CD4-positive, alpha-beta memory T cell (primary cell): ENCODE measurements around the gene FHIT. TPM values are rescaled to one million over a fixed set of nuclear protein-coding genes. Genes with fewer than 3 reads are reported as not detected.

Source experiments
- CTCF ChIA-PET: fragments of 350-600 bp; sonication (Branson Sonifier 250); formaldehyde crosslinking; loops from one replicate; lab custom pipeline; 2021; ENCODE audit warnings: inconsistent platforms; ENCODE audit not compliant: partially characterized antibody; lab: Charles Lee
- POLR2A ChIA-PET: fragments of 350-600 bp; sonication (Branson Sonifier 250); formaldehyde crosslinking; loops from one replicate; lab custom pipeline; 2021; ENCODE audit not compliant: partially characterized antibody; lab: Charles Lee
- DNase-seq, 5 donors: peaks; one replicate each; pipeline versions ENCODE4 v3.0.0 to v3.0.0-alpha.2; 2020 to 2022; ENCODE audit warnings: mixed read lengths in 1 of 5
- H3K27ac ChIP-seq: one replicate; pipeline ENCODE4 v1.7.0; 2013; ENCODE audit warnings: low read depth, low read length
- H3K27me3 ChIP-seq: 2 replicates; pipeline ENCODE4 v1.7.0; 2013; ENCODE audit warnings: mild to moderate bottlenecking, low read length, moderate library complexity; ENCODE audit not compliant: insufficient read depth
- H3K36me3 ChIP-seq: 2 replicates; pipeline ENCODE4 v1.7.0; 2013; ENCODE audit warnings: mild to moderate bottlenecking, low read length, moderate library complexity; ENCODE audit not compliant: insufficient read depth
- H3K4me1 ChIP-seq: 2 replicates; pipeline ENCODE4 v1.7.0; 2013; ENCODE audit warnings: mild to moderate bottlenecking, low read length, moderate library complexity; ENCODE audit not compliant: insufficient read depth
- H3K4me3 ChIP-seq, 2 donors: one replicate each; pipeline ENCODE4 v1.7.0; 2013; ENCODE audit warnings: low read length in 2 of 2, mild to moderate bottlenecking in 1 of 2
- H3K9me3 ChIP-seq, 2 donors: one replicate each; pipeline ENCODE4 v1.7.0; 2013; ENCODE audit warnings: low read length in 2 of 2, control low read depth in 1 of 2; ENCODE audit not compliant: control insufficient read depth in 1 of 2
- H3K27ac Mint-ChIP-seq, 7 donors: one replicate each; pipeline ENCODE4 v1.8.0; 2020 to 2021; ENCODE audit warnings: mixed read lengths in 7 of 7, mild to moderate bottlenecking in 6 of 7, inconsistent platforms in 3 of 7, moderate library complexity in 3 of 7
- H3K27me3 Mint-ChIP-seq, 2 donors: one replicate each; pipeline ENCODE4 v1.8.0; 2020 to 2021; ENCODE audit warnings: mixed read lengths in 2 of 2
- H3K36me3 Mint-ChIP-seq, 2 donors: one replicate each; pipeline ENCODE4 v1.8.0; 2020 to 2021; ENCODE audit warnings: mixed read lengths in 2 of 2, inconsistent platforms in 1 of 2, mild to moderate bottlenecking in 1 of 2
- H3K4me1 Mint-ChIP-seq, 4 donors: one replicate each; pipeline ENCODE4 v1.8.0; 2020 to 2021; ENCODE audit warnings: mixed read lengths in 4 of 4, mild to moderate bottlenecking in 1 of 4
- H3K4me3 Mint-ChIP-seq, 8 donors: one replicate each; pipeline ENCODE4 v1.8.0; 2020 to 2021; ENCODE audit warnings: mixed read lengths in 8 of 8, mild to moderate bottlenecking in 7 of 8, moderate library complexity in 6 of 8, inconsistent platforms in 3 of 8
- H3K9me3 Mint-ChIP-seq, 8 donors: one replicate each; pipeline ENCODE4 v1.8.0; 2020 to 2021; ENCODE audit warnings: mixed read lengths in 8 of 8, mild to moderate bottlenecking in 5 of 8, inconsistent platforms in 3 of 8, moderate library complexity in 1 of 8
- intact Hi-C: fragments of 100-400 bp; cut with micrococcal nuclease; formaldehyde crosslinking; loops from one replicate; pipeline ENCODE4 v1.15.1; 2023
- polyA plus RNA-seq, 2 donors: library from polyadenylated mRNA; unstranded; fragments of 300-500 nt; fragmentation: Illumina TruSeq; gene quantifications; one replicate each; pipeline ENCODE4 v1.2.3, GENCODE V29; 2021
- total RNA-seq, 2 experiments: library from RNA; stranded (reverse); gene quantifications; one replicate each; pipeline ENCODE4 v1.2.3, GENCODE V29; 2021

The FHIT gene
- total and polyA plus RNA-seq, 4 experiments from 2014 or later = 8.5 to 58.7 (median 33.2) TPM

DNA sequence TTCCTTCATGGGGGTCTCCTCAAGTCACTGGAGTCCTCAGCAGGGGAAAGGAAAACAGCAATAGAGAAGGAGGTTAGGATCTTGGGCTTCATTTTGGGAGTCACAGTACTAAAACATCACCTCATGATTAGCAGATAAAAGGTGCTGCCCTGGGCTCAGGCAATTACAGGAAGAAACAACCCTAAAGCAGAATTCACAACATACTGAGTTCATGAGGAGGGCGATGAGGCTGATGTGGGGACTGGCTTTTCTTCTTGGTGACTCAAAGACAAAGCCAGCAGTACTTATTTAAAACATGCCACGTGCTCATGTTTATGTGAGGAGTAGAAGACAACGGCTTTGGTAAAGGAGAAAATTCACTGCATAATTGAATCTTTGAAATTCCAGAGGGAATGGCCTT, 1379.1 kb downstream of the FHIT start:
- no peak overlapping the region for H3K27ac ChIP-seq
- no peak for DNase-seq
- CTCF ChIA-PET = no interaction called here
- H3K9me3 ChIP-seq = no peaks in the 10 kb centered on the region
- peaks cover 15% of the 10 kb centered on the region for H3K4me1 ChIP-seq
- Mint-ChIP-seq H3K27me3 (no peaks in the 10 kb centered on the region), H3K9me3 (peaks cover 0 to 3% (median 0%) of the 10 kb centered on the region in 8 donors), H3K36me3 (peaks cover 0 to 21% of the 10 kb centered on the region in 2 donors), H3K27ac (peak overlapping the region in 2 of 7 donors; percentile 14 to 19), H3K4me1 (peaks cover 21 to 58% (median 47%) of the 10 kb centered on the region in 4 donors), H3K4me3 (peak overlapping the region in 1 of 8 donors; percentile 12)
- H3K36me3 ChIP-seq = no peaks in the 10 kb centered on the region
- POLR2A ChIA-PET = no interaction called here
- intact Hi-C loops = no loop called here
- H3K4me3 ChIP-seq = no peak overlapping the region
- H3K27me3 ChIP-seq = no peaks in the 10 kb centered on the region

- peaks cover 9 to 25% of the 10 kb centered on the region in 2 donors for H3K36me3 Mint-ChIP-seq
These were observed 1383.9 kb downstream of the FHIT start for GRCh38 chr3:59867185-59868002.

GRCh38 chr3:59866076-59866475, 1385.2 kb downstream of the FHIT start:
- ChIA-PET POLR2A (no interaction called here), CTCF (interaction anchor here (0.7 kb wide), 1 partner anchor 8 kb away, joined by 3 read pairs; no protein-coding TSS in a partner anchor)
- H3K9me3 Mint-ChIP-seq = peaks cover 0 to 8% (median 2%) of the 10 kb centered on the region in 8 donors
- intact Hi-C loops = no loop called here
- no peaks in the 10 kb centered on the region for H3K27me3 Mint-ChIP-seq
- H3K4me3 Mint-ChIP-seq = no peak overlapping the region
- Histone ChIP-seq H3K27me3 (no peaks in the 10 kb centered on the region), H3K4me3 (no peak overlapping the region), H3K9me3 (no peaks in the 10 kb centered on the region), H3K27ac (no peak overlapping the region), H3K4me1 (peaks cover 16% of the 10 kb centered on the region), H3K36me3 (no peaks in the 10 kb centered on the region)
- H3K27ac Mint-ChIP-seq = peak overlapping the region in 1 of 7 donors; percentile 32
- H3K36me3 Mint-ChIP-seq = peaks cover 9 to 29% of the 10 kb centered on the region in 2 donors
- no peak for DNase-seq
- peaks cover 8 to 32% (median 27%) of the 10 kb centered on the region in 4 donors for H3K4me1 Mint-ChIP-seq

More at GRCh38 chr3:59867185-59868002, 1383.9 kb downstream of the FHIT start:
- H3K4me1 Mint-ChIP-seq = peaks cover 12 to 41% (median 34%) of the 10 kb centered on the region in 4 donors
- H3K27me3 ChIP-seq = no peaks in the 10 kb centered on the region
- no peak overlapping the region for H3K27ac ChIP-seq
- intact Hi-C loops = no loop called here
- H3K27ac Mint-ChIP-seq = peak overlapping the region in 1 of 7 donors; percentile 2
- ChIA-PET POLR2A (no interaction called here), CTCF (interaction anchor here (1.4 to 1.9 kb wide), 2 partner anchors 8 to 9 kb away, joined by 3 to 6 read pairs; no protein-coding TSS in a partner anchor)
- peaks cover 0 to 7% (median under 1%) of the 10 kb centered on the region in 8 donors for H3K9me3 Mint-ChIP-seq
- H3K36me3 ChIP-seq = no peaks in the 10 kb centered on the region
- no peaks in the 10 kb centered on the region for H3K27me3 Mint-ChIP-seq
- no peaks in the 10 kb centered on the region for H3K9me3 ChIP-seq
- no peak overlapping the region for H3K4me3 Mint-ChIP-seq
- H3K4me1 ChIP-seq = peaks cover 16% of the 10 kb centered on the region
- no peak overlapping the region for H3K4me3 ChIP-seq
- DNase-seq = no peak

DNA sequence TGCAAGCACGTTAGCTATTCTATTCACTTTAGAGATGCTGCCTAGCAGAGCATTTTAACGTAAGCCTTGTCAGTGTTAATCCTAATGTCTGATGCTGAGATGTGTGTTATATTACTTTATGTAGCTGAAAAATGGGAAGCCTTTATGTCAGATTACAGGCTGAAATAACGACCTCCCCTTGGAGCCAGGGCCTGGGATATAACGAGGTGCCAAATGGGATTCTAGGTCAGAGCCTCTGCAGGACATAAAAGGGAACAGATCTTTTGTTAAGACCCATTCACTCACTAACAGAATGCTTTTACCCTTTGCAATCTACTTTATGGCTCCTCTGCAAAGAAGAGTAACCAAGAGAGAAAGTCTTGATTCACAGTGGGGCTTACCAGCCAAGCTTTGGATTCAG, 1385.9 kb downstream of the FHIT start:
- CTCF ChIA-PET = no interaction called here
- no peaks in the 10 kb centered on the region for H3K36me3 ChIP-seq
- H3K9me3 Mint-ChIP-seq = peaks cover 0 to 8% (median 2%) of the 10 kb centered on the region in 8 donors
- peaks cover 16% of the 10 kb centered on the region for H3K4me1 ChIP-seq
- no peak overlapping the region for H3K27ac ChIP-seq
- H3K4me1 Mint-ChIP-seq = peaks cover 8 to 36% (median 27%) of the 10 kb centered on the region in 4 donors
- POLR2A ChIA-PET = no interaction called here
- H3K36me3 Mint-ChIP-seq = peaks cover 9 to 29% of the 10 kb centered on the region in 2 donors
- no peaks in the 10 kb centered on the region for H3K9me3 ChIP-seq
- DNase-seq = no peak
- no peaks in the 10 kb centered on the region for H3K27me3 Mint-ChIP-seq
- no peak overlapping the region for H3K4me3 ChIP-seq
- H3K27me3 ChIP-seq = no peaks in the 10 kb centered on the region
- no peak overlapping the region for H3K4me3 Mint-ChIP-seq
- intact Hi-C loops = no loop called here
- H3K27ac Mint-ChIP-seq = peak overlapping the region in 1 of 7 donors; percentile 42

DNA sequence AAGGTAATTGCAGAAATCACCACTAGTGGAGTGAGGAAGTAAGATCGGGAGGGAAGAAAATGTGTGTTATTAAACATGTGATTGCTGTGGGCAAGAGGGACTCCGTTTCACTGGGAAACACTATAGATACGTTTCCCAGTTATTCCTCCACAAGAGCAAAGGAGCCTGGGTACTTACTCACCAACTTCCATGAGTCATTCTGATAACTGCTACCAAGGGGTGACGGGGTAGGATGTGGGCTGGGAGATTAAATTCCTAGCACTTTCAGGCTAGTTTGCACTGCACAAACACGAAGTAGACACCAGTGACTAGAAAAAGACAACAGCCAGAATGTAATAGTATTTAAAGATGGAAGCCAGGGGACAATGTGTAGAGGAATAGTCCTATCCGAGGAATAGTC, 1388.6 kb downstream of the FHIT start:
- Histone ChIP-seq H3K4me3 (no peak overlapping the region), H3K36me3 (no peaks in the 10 kb centered on the region), H3K4me1 (peaks cover 7% of the 10 kb centered on the region), H3K27me3 (no peaks in the 10 kb centered on the region), H3K9me3 (no peaks in the 10 kb centered on the region), H3K27ac (no peak overlapping the region)
- Mint-ChIP-seq H3K4me1 (peaks cover 5 to 21% (median 15%) of the 10 kb centered on the region in 4 donors), H3K4me3 (no peak overlapping the region), H3K27me3 (no peaks in the 10 kb centered on the region), H3K9me3 (peaks cover 0 to 8% (median 2%) of the 10 kb centered on the region in 8 donors), H3K27ac (peak overlapping the region in 1 of 7 donors; percentile 38), H3K36me3 (peaks cover 9 to 29% of the 10 kb centered on the region in 2 donors)
- CTCF ChIA-PET = interaction anchor here (1.5 kb wide), 1 partner anchor 549 kb away, joined by 3 read pairs; no protein-coding TSS in a partner anchor
- POLR2A ChIA-PET = no interaction called here
- no peak for DNase-seq
- intact Hi-C loops = no loop called here

DNA sequence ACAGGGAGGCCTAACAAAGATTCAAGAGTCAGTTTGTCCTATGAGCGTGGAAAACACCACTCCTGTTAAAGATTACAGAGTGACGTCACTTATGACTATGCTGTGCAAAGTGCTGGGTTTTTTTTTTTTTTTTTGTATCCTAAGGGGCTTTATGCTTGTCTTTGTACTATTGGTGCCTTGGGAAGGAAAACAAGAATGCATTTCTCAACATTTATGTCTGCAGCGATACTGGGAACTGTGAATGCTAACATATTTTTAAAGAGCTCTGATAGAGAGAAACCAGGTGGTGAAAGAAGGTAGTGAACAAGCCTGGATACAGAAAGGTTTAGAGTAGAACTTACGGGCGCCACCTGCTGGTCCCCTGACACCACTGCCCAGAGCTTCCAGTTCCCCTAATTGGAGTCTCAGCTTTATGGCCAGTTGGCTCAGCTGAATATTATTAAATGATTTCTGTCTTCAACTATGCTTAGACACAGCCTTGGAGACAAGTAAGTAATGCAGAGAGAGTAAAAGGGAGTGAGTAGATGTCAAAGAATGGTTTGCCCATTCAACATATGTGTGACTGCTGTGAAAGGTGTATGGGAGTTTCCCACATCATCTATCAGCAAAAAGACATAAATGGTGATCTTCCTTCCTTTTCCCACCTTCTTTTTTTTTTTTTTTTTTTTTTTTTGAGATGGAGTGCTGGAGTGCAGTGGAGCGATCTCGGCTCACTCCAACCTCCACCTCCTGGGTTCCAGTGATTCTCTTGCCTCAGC, 1393.5 kb downstream of the FHIT start:
- peaks cover 6 to 11% (median 7%) of the 10 kb centered on the region in 4 donors for H3K4me1 Mint-ChIP-seq
- DNase-seq = peak; percentile 63 to 72 (median 67)
- POLR2A ChIA-PET = interaction anchor here (0.7 kb wide), 1 partner anchor 1163 kb away, joined by 3 read pairs; no protein-coding TSS in a partner anchor
- intact Hi-C loops = loop anchor here (1.0 to 5.0 kb wide), 3 partner anchors 282 to 645 kb away; no protein-coding TSS in a partner anchor
- Histone ChIP-seq H3K27ac (no peak overlapping the region), H3K27me3 (no peaks in the 10 kb centered on the region), H3K4me1 (no peaks in the 10 kb centered on the region), H3K4me3 (no peak overlapping the region), H3K36me3 (no peaks in the 10 kb centered on the region), H3K9me3 (no peaks in the 10 kb centered on the region)
- H3K9me3 Mint-ChIP-seq = peaks cover 0 to 8% (median 0%) of the 10 kb centered on the region in 8 donors
- CTCF ChIA-PET = interaction anchor here (0.7 to 5.3 kb wide), 35 partner anchors 8 to 862 kb away, joined by 3 to 63 read pairs (median 4); no protein-coding TSS in a partner anchor
- peaks cover 3 to 9% of the 10 kb centered on the region in 2 donors for H3K36me3 Mint-ChIP-seq
- H3K4me3 Mint-ChIP-seq = peak overlapping the region in 5 of 8 donors; percentile 15 to 72 (median 25)
- H3K27ac Mint-ChIP-seq = peak overlapping the region in 1 of 7 donors; percentile 37
- no peaks in the 10 kb centered on the region for H3K27me3 Mint-ChIP-seq
